Skeletal muscle tissue (tissue), 5 donors: ENCODE results near the gene TMEM167A. TPM values are rescaled to one million over a fixed set of nuclear protein-coding genes. Genes with fewer than 3 reads are reported as not detected.

ENCODE experiments used
- H3K27ac ChIP-seq: one replicate; pipeline ENCODE4 v1.7.0; 2013; ENCODE audit warnings: mild to moderate bottlenecking, low read depth, low read length, inconsistent platforms
- H3K27me3 ChIP-seq, 3 donors: one replicate each; pipeline ENCODE4 v1.7.0; 2013; ENCODE audit warnings: low read length in 3 of 3; ENCODE audit not compliant: control insufficient read depth in 3 of 3, insufficient read depth in 3 of 3
- H3K36me3 ChIP-seq, 3 donors: one replicate each; pipeline ENCODE4 v1.7.0; 2013; ENCODE audit warnings: low read length in 3 of 3; ENCODE audit not compliant: control insufficient read depth in 3 of 3, insufficient read depth in 3 of 3
- H3K4me1 ChIP-seq, 3 donors: one replicate each; pipeline ENCODE4 v1.7.0; 2013; ENCODE audit warnings: low read length in 3 of 3, mild to moderate bottlenecking in 3 of 3; ENCODE audit not compliant: control insufficient read depth in 3 of 3, insufficient read depth in 3 of 3
- H3K4me3 ChIP-seq, 3 donors: one replicate each; pipeline ENCODE4 v1.7.0; 2013; ENCODE audit warnings: low read length in 3 of 3
- H3K9ac ChIP-seq, 3 donors: one replicate each; pipeline ENCODE4 v1.7.0; 2013; ENCODE audit warnings: low read length in 3 of 3, mild to moderate bottlenecking in 3 of 3, moderate library complexity in 2 of 3, low read depth in 1 of 3
- H3K9me3 ChIP-seq, 3 donors: one replicate each; pipeline ENCODE4 v1.7.0; 2013; ENCODE audit warnings: low read length in 3 of 3; ENCODE audit not compliant: control insufficient read depth in 3 of 3
- small RNA-seq: library from RNA; depleted of rRNA; stranded (forward); fragments of <200 nt; gene quantifications from one replicate; pipeline ENCODE3, GENCODE V24; 2014
- total RNA-seq: library from RNA; depleted of rRNA; stranded (reverse); fragments of >200 nt; gene quantifications from one replicate; pipeline ENCODE4 v1.2.3, GENCODE V29; 2014
- donor health status: Osteomylitis.

Gene TMEM167A
- total RNA-seq, 1 donor from 2014 or later, result 44.9 TPM

- H3K9ac ChIP-seq, result no peak overlapping the region
- H3K27me3 ChIP-seq, result no peaks in the 10 kb centered on the region
- no peak overlapping the region for H3K27ac ChIP-seq
- no peak overlapping the region for H3K4me3 ChIP-seq
- no peaks in the 10 kb centered on the region for H3K9me3 ChIP-seq
- H3K36me3 ChIP-seq, result no peaks in the 10 kb centered on the region
- no peaks in the 10 kb centered on the region for H3K4me1 ChIP-seq
These were observed 51.3 kb downstream of the TMEM167A start for GRCh38 chr5:83025690-83026478.

- Histone ChIP-seq H3K4me3 (no peak overlapping the region), H3K9ac (no peak overlapping the region), H3K27ac (no peak overlapping the region), H3K27me3 (no peaks in the 10 kb centered on the region), H3K36me3 (no peaks in the 10 kb centered on the region), H3K9me3 (no peaks in the 10 kb centered on the region), H3K4me1 (no peaks in the 10 kb centered on the region)
These were observed 54.9 kb downstream of the TMEM167A start for GRCh38 chr5:83022334-83022733.

DNA sequence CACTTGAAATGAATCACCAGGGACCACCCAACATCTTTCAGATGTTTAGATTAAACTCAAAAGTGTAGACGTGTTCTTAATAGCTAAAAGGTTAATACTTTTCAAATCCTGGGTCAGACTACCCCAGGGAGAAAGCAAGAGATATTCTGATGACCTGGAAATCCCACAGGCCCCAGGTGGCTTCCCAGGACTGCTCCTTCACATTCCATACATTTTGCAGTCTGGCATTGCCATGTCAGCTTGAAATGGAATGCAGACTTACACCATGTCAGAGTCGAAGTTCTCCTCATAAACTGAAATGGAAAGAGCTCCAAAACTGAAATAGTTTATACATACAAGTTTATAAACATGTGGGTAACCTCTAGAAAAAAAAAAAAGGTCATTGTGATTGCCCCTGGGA, 61.5 kb downstream of the TMEM167A start:
- no peak overlapping the region for H3K9ac ChIP-seq
- no peak overlapping the region for H3K27ac ChIP-seq
- no peaks in the 10 kb centered on the region for H3K27me3 ChIP-seq
- H3K36me3 ChIP-seq, result no peaks in the 10 kb centered on the region
- H3K4me1 ChIP-seq, result no peaks in the 10 kb centered on the region
- H3K9me3 ChIP-seq, result no peaks in the 10 kb centered on the region
- H3K4me3 ChIP-seq, result no peak overlapping the region

DNA sequence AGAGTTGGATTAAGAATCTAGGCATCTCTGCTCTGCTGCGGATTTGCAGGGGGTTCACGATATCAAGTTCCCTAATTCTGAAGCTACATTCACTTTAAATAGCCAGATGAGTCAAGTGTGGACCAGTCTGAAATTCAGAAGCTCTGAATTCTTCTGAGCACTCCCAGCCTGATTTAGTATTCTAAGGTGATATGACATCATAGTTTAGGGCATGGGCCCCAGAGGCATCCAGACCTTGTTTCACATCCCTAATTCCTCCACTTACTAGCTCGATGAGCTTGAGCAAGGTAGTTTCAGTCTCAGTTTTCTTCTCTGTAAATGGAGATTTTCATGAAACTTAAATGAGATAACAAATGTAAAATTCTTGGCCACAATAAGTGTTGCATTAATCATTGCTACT, 65.2 kb downstream of the TMEM167A start:
- no peaks in the 10 kb centered on the region for H3K36me3 ChIP-seq
- no peak overlapping the region for H3K9ac ChIP-seq
- H3K27ac ChIP-seq, result no peak overlapping the region
- H3K9me3 ChIP-seq, result no peaks in the 10 kb centered on the region
- no peaks in the 10 kb centered on the region for H3K27me3 ChIP-seq
- H3K4me3 ChIP-seq, result no peak overlapping the region
- no peaks in the 10 kb centered on the region for H3K4me1 ChIP-seq

GRCh38 chr5:83009408-83009807, 67.8 kb downstream of the TMEM167A start:
- no peak overlapping the region for H3K9ac ChIP-seq
- H3K9me3 ChIP-seq, result no peaks in the 10 kb centered on the region
- no peaks in the 10 kb centered on the region for H3K4me1 ChIP-seq
- H3K27ac ChIP-seq, result no peak overlapping the region
- H3K36me3 ChIP-seq, result no peaks in the 10 kb centered on the region
- H3K4me3 ChIP-seq, result no peak overlapping the region
- no peaks in the 10 kb centered on the region for H3K27me3 ChIP-seq

DNA sequence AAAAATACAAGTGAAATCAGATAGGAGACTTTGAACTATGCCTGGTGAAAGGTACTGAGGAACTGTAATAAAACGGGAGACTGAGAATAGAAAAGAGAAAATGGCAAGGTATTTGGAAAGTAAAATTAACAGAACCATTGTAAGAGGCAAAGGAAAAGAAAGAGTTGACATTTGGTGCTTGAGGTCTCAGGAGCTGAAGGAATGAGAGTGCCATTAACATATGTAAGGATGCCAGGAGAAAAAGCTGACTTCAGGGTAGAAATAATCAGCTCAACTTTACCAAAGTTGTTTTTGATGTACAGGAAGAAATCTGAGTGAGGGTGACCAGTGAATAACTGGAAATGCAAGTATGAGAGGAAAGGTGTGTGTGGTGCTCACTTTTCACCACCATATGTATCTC, 69.4 kb downstream of the TMEM167A start:
- Histone ChIP-seq H3K9me3 (no peaks in the 10 kb centered on the region), H3K36me3 (no peaks in the 10 kb centered on the region), H3K27ac (no peak overlapping the region), H3K27me3 (no peaks in the 10 kb centered on the region), H3K4me3 (no peak overlapping the region), H3K9ac (no peak overlapping the region), H3K4me1 (no peaks in the 10 kb centered on the region)

- Histone ChIP-seq H3K27me3 (no peaks in the 10 kb centered on the region), H3K4me3 (no peak overlapping the region), H3K27ac (no peak overlapping the region), H3K9ac (no peak overlapping the region), H3K36me3 (no peaks in the 10 kb centered on the region), H3K4me1 (no peaks in the 10 kb centered on the region), H3K9me3 (no peaks in the 10 kb centered on the region)
These were observed 70.4 kb downstream of the TMEM167A start for GRCh38 chr5:83006683-83007283.

- Histone ChIP-seq H3K4me1 (no peaks in the 10 kb centered on the region), H3K9me3 (no peaks in the 10 kb centered on the region), H3K36me3 (no peaks in the 10 kb centered on the region), H3K9ac (no peak overlapping the region), H3K27ac (no peak overlapping the region), H3K4me3 (no peak overlapping the region), H3K27me3 (no peaks in the 10 kb centered on the region)
These were observed 73.4 kb downstream of the TMEM167A start for GRCh38 chr5:83003791-83004190.

Small RNA genes lying within 50 kb of the gene (small RNA-seq; reads per million reads assigned to genes)
- gene SCARNA18, result 3.2 reads per million, percentile 88 among the genes with 10 or more reads in this experiment

Other genes starting within 250 kb of the TMEM167A start
- gene XRCC4, start 153 bp upstream of the TMEM167A start, total RNA-seq, result 3.7 TPM